Stimulated activated CD8-positive, alpha-beta memory T cell treated with anti-CD3 and anti-CD28 coated beads, Interleukin-7, amount 100 ng/mL, for 48 hours (primary cell): ENCODE results near the gene ZNF503.

Experiments
- DNase-seq, 2 donors: peaks; one replicate each; pipeline ENCODE4 v3.0.0-alpha.2; 2020; ENCODE audit warnings: low read depth in 1 of 2; ENCODE audit errors: extremely low read depth in 1 of 2

ZNF503 gene

GRCh38 chr10:75432176-75432575 lies 30.6 kb upstream of the ZNF503 start:
- no peak for DNase-seq

- DNase-seq = no peak
Observed at GRCh38 chr10:75431180-75432111, 29.9 kb upstream of the ZNF503 start, which contains the start of gene LRMDA. Gene LRMDA (plus strand): TSS chr10:75431624.

- DNase-seq = no peak
Observed at GRCh38 chr10:75430000-75430763, 28.6 kb upstream of the ZNF503 start.

GRCh38 chr10:75429159-75429827 lies 27.7 kb upstream of the ZNF503 start:
- no peak for DNase-seq

- no peak for DNase-seq
Observed at GRCh38 chr10:75428434-75429158, 27.0 kb upstream of the ZNF503 start.

GRCh38 chr10:75427951-75428350 lies 26.4 kb upstream of the ZNF503 start:
- DNase-seq = no peak

- DNase-seq = no peak
Observed at GRCh38 chr10:75426880-75427279, 25.3 kb upstream of the ZNF503 start.

- DNase-seq = no peak
Observed at GRCh38 chr10:75425291-75426079, 23.9 kb upstream of the ZNF503 start.

GRCh38 chr10:75424571-75424970 lies 23.0 kb upstream of the ZNF503 start:
- no peak for DNase-seq

GRCh38 chr10:75422913-75423312 lies 21.3 kb upstream of the ZNF503 start:
- no peak for DNase-seq

- DNase-seq = no peak
Observed at GRCh38 chr10:75418712-75419111, 17.1 kb upstream of the ZNF503 start.

GRCh38 chr10:75418293-75418692 lies 16.7 kb upstream of the ZNF503 start:
- no peak for DNase-seq

- no peak for DNase-seq
Observed at GRCh38 chr10:75417522-75417927, 16.0 kb upstream of the ZNF503 start.

- DNase-seq = no peak
Observed at GRCh38 chr10:75414527-75414926, 13.0 kb upstream of the ZNF503 start.

GRCh38 chr10:75410132-75411005 lies 8.8 kb upstream of the ZNF503 start:
- no peak for DNase-seq

GRCh38 chr10:75408911-75409885 lies 7.6 kb upstream of the ZNF503 start:
- DNase-seq = no peak

GRCh38 chr10:75408509-75408875 lies 6.9 kb upstream of the ZNF503 start:
- no peak for DNase-seq
